Loucy (cell line): ENCODE data around the gene RCAN2.

Source experiments
- H2AFZ ChIP-seq: fragments of 200-600 bp; sonication (generic); 2 replicates; pipeline ENCODE4 v1.6.0; 2016; ENCODE audit warnings: antibody characterized with exemption, mild to moderate bottlenecking, low read length, moderate library complexity
- H3F3A ChIP-seq: fragments of 200-600 bp; 2 replicates; pipeline ENCODE4 v1.6.0; 2016; ENCODE audit warnings: antibody characterized with exemption, low read depth, mild to moderate bottlenecking
- H3K27me3 ChIP-seq: fragments of 200-600 bp; sonication (generic); 2 replicates; pipeline ENCODE4 v1.6.1; 2014; ENCODE audit warnings: low read length, mild to moderate bottlenecking; ENCODE audit not compliant: insufficient read depth, poor library complexity, severe bottlenecking
- H3K36me3 ChIP-seq: fragments of 200-600 bp; sonication (generic); 2 replicates; pipeline ENCODE4 v1.6.1; 2016; ENCODE audit warnings: low read length; ENCODE audit not compliant: insufficient read depth
- H3K4me1 ChIP-seq: fragments of 200-600 bp; sonication (generic); 2 replicates; pipeline ENCODE4 v1.5.1; 2014; ENCODE audit warnings: low read length, mild to moderate bottlenecking; ENCODE audit not compliant: insufficient read depth, poor library complexity, severe bottlenecking
- H3K4me2 ChIP-seq: fragments of 200-600 bp; sonication (generic); 2 replicates; pipeline ENCODE4 v1.6.0; 2014; ENCODE audit warnings: antibody characterized with exemption, low read length, low read depth, mild to moderate bottlenecking; ENCODE audit not compliant: poor library complexity, severe bottlenecking
- H3K4me3 ChIP-seq: fragments of 200-600 bp; sonication (generic); 2 replicates; pipeline ENCODE4 v1.5.1; 2014; ENCODE audit warnings: low read length, mild to moderate bottlenecking, mixed read lengths; ENCODE audit not compliant: poor library complexity, severe bottlenecking
- H3K79me2 ChIP-seq: fragments of 200-600 bp; sonication (generic); 2 replicates; pipeline ENCODE4 v1.6.1; 2014; ENCODE audit warnings: low read length; ENCODE audit not compliant: insufficient read depth
- H3K9ac ChIP-seq: fragments of 200-600 bp; sonication (generic); 2 replicates; pipeline ENCODE4 v1.6.0; 2014; ENCODE audit warnings: mild to moderate bottlenecking, low read depth, low read length, moderate library complexity; ENCODE audit not compliant: poor library complexity, severe bottlenecking
- H3K9me2 ChIP-seq: fragments of 200-600 bp; sonication (generic); replicated peaks from 2 replicates; pipeline ENCODE4 v1.6.1; 2016; ENCODE audit warnings: low read depth, low read length, mixed read lengths
- H3K9me3 ChIP-seq: fragments of 200-600 bp; sonication (generic); 2 replicates; pipeline ENCODE4 v1.6.1; 2014; ENCODE audit warnings: mild to moderate bottlenecking, antibody characterized with exemption, low read length, low read depth; ENCODE audit not compliant: insufficient read depth
- H4K20me1 ChIP-seq: fragments of 200-600 bp; sonication (generic); 2 replicates; pipeline ENCODE4 v1.6.0; 2014; ENCODE audit warnings: antibody characterized with exemption, low read length, mild to moderate bottlenecking; ENCODE audit not compliant: insufficient read depth, poor library complexity, severe bottlenecking
- CTCF ChIP-seq: fragments of 200-600 bp; sonication (generic); conservative IDR thresholded peaks from 2 replicates; pipeline ENCODE4 v1.5.1; 2014; ENCODE audit warnings: mild to moderate bottlenecking, antibody characterized with exemption, low read length
- EZH2phosphoT487 ChIP-seq: fragments of 200-600 bp; IDR thresholded peaks from 2 replicates; pipeline ENCODE4 v1.6.1; 2018; ENCODE audit warnings: antibody characterized with exemption, mild to moderate bottlenecking, moderate library complexity, borderline replicate concordance

Gene RCAN2

GRCh38 chr6:46505693-46506512, 14.7 kb upstream of the RCAN2 start:
- Histone ChIP-seq H3K36me3 (no peaks in the 10 kb centered on the region), H3K4me1 (no peaks in the 10 kb centered on the region), H4K20me1 (no peaks in the 10 kb centered on the region), H3K9me3 (no peaks in the 10 kb centered on the region), H3K4me2 (no peak overlapping the region), H3K9me2 (no peaks in the 10 kb centered on the region), H3K9ac (no peak overlapping the region), H3K27me3 (no peaks in the 10 kb centered on the region), H3F3A (no peaks in the 10 kb centered on the region), H3K79me2 (no peaks in the 10 kb centered on the region), H2AFZ (no peak overlapping the region), H3K4me3 (no peak overlapping the region)
- TF ChIP-seq EZH2phosphoT487 (no peak), CTCF (no peak)

- no peak for TF ChIP-seq CTCF
- no peak for TF ChIP-seq EZH2phosphoT487
- Histone ChIP-seq H3K4me2 (no peak overlapping the region), H3K79me2 (no peaks in the 10 kb centered on the region), H4K20me1 (no peaks in the 10 kb centered on the region), H3K9ac (no peak overlapping the region), H2AFZ (no peak overlapping the region), H3K36me3 (no peaks in the 10 kb centered on the region), H3F3A (no peaks in the 10 kb centered on the region), H3K4me1 (no peaks in the 10 kb centered on the region), H3K9me2 (no peaks in the 10 kb centered on the region), H3K4me3 (no peak overlapping the region), H3K9me3 (no peaks in the 10 kb centered on the region), H3K27me3 (no peaks in the 10 kb centered on the region)
Observed at GRCh38 chr6:46504242-46504641, 13.0 kb upstream of the RCAN2 start.

- no peaks in the 10 kb centered on the region for H3K9me3 ChIP-seq
Observed at GRCh38 chr6:46502486-46503119, 11.4 kb upstream of the RCAN2 start.

More at GRCh38 chr6:46502486-46503119, 11.4 kb upstream of the RCAN2 start:
- Histone ChIP-seq H3F3A (no peaks in the 10 kb centered on the region), H3K4me1 (no peaks in the 10 kb centered on the region), H3K4me3 (no peak overlapping the region), H3K9me2 (no peaks in the 10 kb centered on the region; the same call in 1 of the 2 replicates), H4K20me1 (no peaks in the 10 kb centered on the region), H3K4me2 (no peak overlapping the region), H3K9ac (no peak overlapping the region), H3K36me3 (no peaks in the 10 kb centered on the region), H2AFZ (no peak overlapping the region), H3K79me2 (no peaks in the 10 kb centered on the region), H3K27me3 (no peaks in the 10 kb centered on the region)
- TF ChIP-seq EZH2phosphoT487 (no peak), CTCF (no peak)
